ENCODE results near the gene SPOCK1.

- TF ChIP-seq POLR2AphosphoS5 (IDR thresholded peaks at IDR 0.05; ENCODE audit: low read depth, low read length), result no peak
- no peak for TF ChIP-seq REST (IDR thresholded peaks at IDR 0.05; ENCODE audit: insufficient read depth in 1 of 2, low read depth in 2 of 2, low read length in 2 of 2)
- TF ChIP-seq TAF1 (IDR thresholded peaks at IDR 0.05; ENCODE audit: borderline replicate concordance, insufficient read depth, low read length), result no peak
- TF ChIP-seq SIN3A (IDR thresholded peaks at IDR 0.05; ENCODE audit: borderline replicate concordance, insufficient read depth, low read length), result no peak
Measured at GRCh38 chr5:136984772-136985446, 514.2 kb downstream of the SPOCK1 start.
